KMS-11 (cell line): Measurements from ENCODE around the gene ANKRD50.

Experiments used
- H2AFZ ChIP-seq: fragments of 200-600 bp; sonication (generic); 2 replicates; pipeline ENCODE4 v1.6.1; 2016; ENCODE audit warnings: antibody characterized with exemption, mixed run types, low read depth
- H3K27ac ChIP-seq: fragments of 200-600 bp; sonication (generic); 2 replicates; pipeline ENCODE4 v1.6.1; 2016; ENCODE audit warnings: mild to moderate bottlenecking, mixed run types
- H3K27me3 ChIP-seq: fragments of 200-600 bp; sonication (generic); 2 replicates; pipeline ENCODE4 v1.6.1; 2017; ENCODE audit warnings: mild to moderate bottlenecking, low read depth, mixed run types, moderate library complexity; ENCODE audit not compliant: insufficient read depth
- H3K36me3 ChIP-seq: fragments of 200-600 bp; sonication (generic); 2 replicates; pipeline ENCODE4 v1.6.1; 2017; ENCODE audit warnings: mild to moderate bottlenecking, mixed run types; ENCODE audit not compliant: insufficient read depth
- H3K4me1 ChIP-seq: fragments of 200-600 bp; sonication (generic); 2 replicates; pipeline ENCODE4 v1.6.1; 2016; ENCODE audit warnings: mild to moderate bottlenecking, low read depth, mixed run types; ENCODE audit not compliant: poor library complexity, severe bottlenecking
- H3K4me2 ChIP-seq: fragments of 200-600 bp; sonication (generic); 2 replicates; pipeline ENCODE4 v1.7.0; 2016; ENCODE audit warnings: mild to moderate bottlenecking, mixed run types
- H3K4me3 ChIP-seq: fragments of 200-600 bp; sonication (generic); IDR thresholded peaks from 2 replicates; pipeline ENCODE4 v1.6.1; 2017; ENCODE audit warnings: low read depth, low read length, mixed read lengths; ENCODE audit not compliant: insufficient read depth
- H3K79me2 ChIP-seq: fragments of 200-600 bp; sonication (generic); 2 replicates; pipeline ENCODE4 v1.6.1; 2016; ENCODE audit warnings: low read depth, mixed run types; ENCODE audit not compliant: insufficient read depth
- H3K9ac ChIP-seq: fragments of 200-600 bp; sonication (generic); 2 replicates; pipeline ENCODE4 v1.6.1; 2016; ENCODE audit warnings: mild to moderate bottlenecking, mixed run types
- H4K20me1 ChIP-seq: fragments of 200-600 bp; sonication (generic); 2 replicates; pipeline ENCODE4 v1.6.1; 2016; ENCODE audit warnings: mild to moderate bottlenecking, mixed run types; ENCODE audit not compliant: insufficient read depth
- TF ChIP-seq, protein P1 (sequence below): fragments of 200-600 bp; sonication (generic); conservative IDR thresholded peaks from 2 replicates; pipeline ENCODE4 v1.6.1; 2017; ENCODE audit warnings: low read depth, mild to moderate bottlenecking, antibody characterized with exemption, low read length, moderate library complexity, mixed read lengths

Gene ANKRD50

DNA sequence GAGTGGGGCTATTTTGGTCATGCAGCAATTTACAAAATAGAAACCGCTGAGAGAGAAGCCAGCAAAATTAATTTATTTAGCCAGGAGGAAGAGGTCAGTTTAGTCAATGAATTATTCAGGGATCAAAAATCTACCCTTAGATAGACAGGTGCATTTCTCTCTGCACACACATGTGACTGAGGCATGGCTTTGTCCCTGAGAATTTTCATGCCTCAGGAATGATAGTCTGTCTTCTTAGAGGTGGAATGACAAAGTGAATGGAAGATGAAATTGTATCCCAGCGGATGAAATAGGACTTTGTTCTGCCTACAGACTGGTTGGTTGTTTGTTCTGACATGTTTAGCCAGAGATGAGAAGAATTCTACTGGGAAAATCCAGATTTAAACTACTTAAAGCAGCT lies 46.0 kb downstream of the ANKRD50 start:
- H3K79me2 ChIP-seq = no peaks in the 10 kb centered on the region
- no peak overlapping the region for H3K9ac ChIP-seq
- peaks cover under 1% of the 10 kb centered on the region; the same call in 1 of the 2 replicates for H3K36me3 ChIP-seq
- no peaks in the 10 kb centered on the region for H3K27me3 ChIP-seq
- H3K27ac ChIP-seq = no peak overlapping the region
- no peaks in the 10 kb centered on the region for H4K20me1 ChIP-seq
- no peaks in the 10 kb centered on the region for H3K4me1 ChIP-seq
- H3K4me2 ChIP-seq = no peak overlapping the region
- TF ChIP-seq, protein P1, sequence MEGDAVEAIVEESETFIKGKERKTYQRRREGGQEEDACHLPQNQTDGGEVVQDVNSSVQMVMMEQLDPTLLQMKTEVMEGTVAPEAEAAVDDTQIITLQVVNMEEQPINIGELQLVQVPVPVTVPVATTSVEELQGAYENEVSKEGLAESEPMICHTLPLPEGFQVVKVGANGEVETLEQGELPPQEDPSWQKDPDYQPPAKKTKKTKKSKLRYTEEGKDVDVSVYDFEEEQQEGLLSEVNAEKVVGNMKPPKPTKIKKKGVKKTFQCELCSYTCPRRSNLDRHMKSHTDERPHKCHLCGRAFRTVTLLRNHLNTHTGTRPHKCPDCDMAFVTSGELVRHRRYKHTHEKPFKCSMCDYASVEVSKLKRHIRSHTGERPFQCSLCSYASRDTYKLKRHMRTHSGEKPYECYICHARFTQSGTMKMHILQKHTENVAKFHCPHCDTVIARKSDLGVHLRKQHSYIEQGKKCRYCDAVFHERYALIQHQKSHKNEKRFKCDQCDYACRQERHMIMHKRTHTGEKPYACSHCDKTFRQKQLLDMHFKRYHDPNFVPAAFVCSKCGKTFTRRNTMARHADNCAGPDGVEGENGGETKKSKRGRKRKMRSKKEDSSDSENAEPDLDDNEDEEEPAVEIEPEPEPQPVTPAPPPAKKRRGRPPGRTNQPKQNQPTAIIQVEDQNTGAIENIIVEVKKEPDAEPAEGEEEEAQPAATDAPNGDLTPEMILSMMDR = no peak
- no peak overlapping the region for H3K4me3 ChIP-seq
- no peak overlapping the region for H2AFZ ChIP-seq

DNA sequence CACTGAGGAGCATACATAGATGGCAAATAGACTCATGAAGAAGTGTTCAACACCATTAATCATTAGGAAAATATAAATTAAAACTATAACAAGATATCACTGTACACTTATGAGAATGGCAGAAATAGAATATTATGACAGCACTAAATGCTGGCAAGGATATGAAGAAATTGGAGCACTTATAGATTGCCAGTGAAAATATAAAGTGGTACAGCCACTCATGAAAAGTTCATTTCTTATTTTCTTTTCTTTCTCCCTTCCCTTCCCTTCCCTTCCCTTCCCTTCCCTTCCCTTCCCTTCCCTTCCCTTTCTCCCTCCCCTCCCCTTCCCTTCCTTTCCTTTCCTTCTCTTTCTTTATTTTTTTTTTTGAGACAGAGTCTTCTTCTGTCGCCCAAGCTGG lies 53.7 kb downstream of the ANKRD50 start:
- Histone ChIP-seq H2AFZ (no peak overlapping the region), H3K27me3 (no peaks in the 10 kb centered on the region), H3K9ac (no peak overlapping the region), H3K4me2 (no peak overlapping the region), H3K4me3 (no peak overlapping the region), H4K20me1 (no peaks in the 10 kb centered on the region), H3K79me2 (no peaks in the 10 kb centered on the region), H3K27ac (no peak overlapping the region), H3K4me1 (no peaks in the 10 kb centered on the region), H3K36me3 (no peaks in the 10 kb centered on the region)
- TF ChIP-seq, protein P1 = no peak

DNA sequence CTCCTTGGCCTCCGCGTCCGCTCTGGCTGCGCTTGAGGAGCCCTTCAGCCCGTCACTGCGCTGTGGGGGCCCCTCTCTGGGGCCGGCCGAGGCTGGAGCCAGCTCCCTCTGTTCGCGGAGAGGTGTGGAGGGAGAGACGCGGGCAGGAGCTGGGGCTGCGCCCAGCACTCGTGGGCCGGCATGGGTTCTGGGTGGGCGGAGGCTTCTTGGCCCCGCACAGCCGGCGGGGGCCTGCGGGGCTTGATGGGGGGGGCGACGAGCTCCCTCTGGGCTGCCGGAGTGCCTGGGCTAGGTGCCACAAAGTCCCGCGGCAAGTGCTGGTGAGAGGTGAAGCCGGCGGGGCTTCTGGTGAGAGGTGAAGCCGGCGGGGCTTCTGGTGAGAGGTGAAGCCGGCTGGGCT lies 61.9 kb downstream of the ANKRD50 start:
- no peaks in the 10 kb centered on the region for H3K27me3 ChIP-seq
- H3K36me3 ChIP-seq = no peaks in the 10 kb centered on the region
- H3K4me3 ChIP-seq = no peak overlapping the region
- TF ChIP-seq, protein P1 = no peak
- no peak overlapping the region for H3K27ac ChIP-seq
- H3K4me1 ChIP-seq = no peaks in the 10 kb centered on the region
- H3K79me2 ChIP-seq = no peaks in the 10 kb centered on the region
- H2AFZ ChIP-seq = no peak overlapping the region
- H4K20me1 ChIP-seq = no peaks in the 10 kb centered on the region
- H3K4me2 ChIP-seq = no peak overlapping the region
- no peak overlapping the region for H3K9ac ChIP-seq

DNA sequence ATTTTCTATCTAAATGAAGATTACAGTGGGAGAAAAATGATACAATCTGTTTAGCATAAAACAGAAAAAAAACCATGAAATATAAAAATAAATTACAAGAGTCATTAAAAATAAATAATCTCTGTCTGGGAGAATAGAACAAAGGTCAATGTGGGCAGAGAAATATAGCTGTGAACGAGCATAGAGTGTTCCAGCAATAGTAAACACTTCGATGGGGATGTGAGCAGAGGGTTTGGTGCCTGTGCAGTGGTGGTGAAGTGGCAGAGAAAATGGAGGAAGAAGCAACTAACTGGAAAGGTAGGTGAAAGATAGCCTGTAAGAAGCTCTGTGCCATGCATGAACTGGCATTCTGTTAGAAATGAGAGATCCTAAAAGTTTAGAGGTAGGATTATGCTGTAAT lies 64.9 kb downstream of the ANKRD50 start:
- TF ChIP-seq, protein P1 = no peak
- no peaks in the 10 kb centered on the region for H3K79me2 ChIP-seq
- no peaks in the 10 kb centered on the region for H4K20me1 ChIP-seq
- H3K9ac ChIP-seq = no peak overlapping the region
- H3K4me3 ChIP-seq = no peak overlapping the region
- no peaks in the 10 kb centered on the region for H3K4me1 ChIP-seq
- H2AFZ ChIP-seq = no peak overlapping the region
- H3K27ac ChIP-seq = no peak overlapping the region
- H3K36me3 ChIP-seq = no peaks in the 10 kb centered on the region
- no peak overlapping the region for H3K4me2 ChIP-seq
- no peaks in the 10 kb centered on the region for H3K27me3 ChIP-seq
